ENCODE data around the gene SLC13A3. TPM values are rescaled to one million over a fixed set of nuclear protein-coding genes. Genes with fewer than 3 reads are reported as not detected.

SLC13A3 gene
- total RNA-seq, 4 donors from 2014 or later, result 1.1 to 8.9 (median 4.2) TPM

DNA sequence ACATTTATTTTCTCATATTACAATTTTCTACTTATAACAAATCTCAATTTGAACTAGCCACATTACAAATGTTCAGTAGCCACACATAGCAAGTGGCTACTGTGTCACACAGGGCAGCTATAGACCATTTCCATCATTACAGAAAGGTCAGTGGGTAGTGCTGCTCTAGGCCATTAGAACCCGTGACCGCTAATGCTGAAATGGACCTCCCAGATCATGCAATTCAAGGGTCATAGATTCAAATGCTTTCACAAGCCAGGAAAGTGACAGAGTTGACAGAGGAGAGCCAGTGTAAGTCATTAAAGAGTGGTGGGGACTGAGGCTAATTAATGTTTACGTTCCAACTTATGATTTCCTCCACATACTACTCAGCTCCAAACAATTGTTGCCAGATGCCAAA lies 97.3 kb downstream of the SLC13A3 start:
- Histone ChIP-seq H3K9me3 (no peaks in the 10 kb centered on the region), H3K27me3 (peaks cover 5% of the 10 kb centered on the region), H3K4me1 (no peaks in the 10 kb centered on the region), H3K36me3 (no peaks in the 10 kb centered on the region), H3K27ac (no peak overlapping the region), H3K4me3 (no peak overlapping the region)
- no peak for DNase-seq (ENCODE audit: low spot score in 2 of 2)
- WGBS, result 90% methylated on average over 3 of the region's 3 CpGs
- no peak for TF ChIP-seq EP300 (IDR thresholded peaks at IDR 0.05)
- TF ChIP-seq, protein P1, sequence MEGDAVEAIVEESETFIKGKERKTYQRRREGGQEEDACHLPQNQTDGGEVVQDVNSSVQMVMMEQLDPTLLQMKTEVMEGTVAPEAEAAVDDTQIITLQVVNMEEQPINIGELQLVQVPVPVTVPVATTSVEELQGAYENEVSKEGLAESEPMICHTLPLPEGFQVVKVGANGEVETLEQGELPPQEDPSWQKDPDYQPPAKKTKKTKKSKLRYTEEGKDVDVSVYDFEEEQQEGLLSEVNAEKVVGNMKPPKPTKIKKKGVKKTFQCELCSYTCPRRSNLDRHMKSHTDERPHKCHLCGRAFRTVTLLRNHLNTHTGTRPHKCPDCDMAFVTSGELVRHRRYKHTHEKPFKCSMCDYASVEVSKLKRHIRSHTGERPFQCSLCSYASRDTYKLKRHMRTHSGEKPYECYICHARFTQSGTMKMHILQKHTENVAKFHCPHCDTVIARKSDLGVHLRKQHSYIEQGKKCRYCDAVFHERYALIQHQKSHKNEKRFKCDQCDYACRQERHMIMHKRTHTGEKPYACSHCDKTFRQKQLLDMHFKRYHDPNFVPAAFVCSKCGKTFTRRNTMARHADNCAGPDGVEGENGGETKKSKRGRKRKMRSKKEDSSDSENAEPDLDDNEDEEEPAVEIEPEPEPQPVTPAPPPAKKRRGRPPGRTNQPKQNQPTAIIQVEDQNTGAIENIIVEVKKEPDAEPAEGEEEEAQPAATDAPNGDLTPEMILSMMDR (IDR thresholded peaks at IDR 0.05), result no peak
- TF ChIP-seq POLR2A (IDR thresholded peaks at IDR 0.05), result no peak
- TF ChIP-seq POLR2AphosphoS5 (IDR thresholded peaks at IDR 0.05), result no peak

DNA sequence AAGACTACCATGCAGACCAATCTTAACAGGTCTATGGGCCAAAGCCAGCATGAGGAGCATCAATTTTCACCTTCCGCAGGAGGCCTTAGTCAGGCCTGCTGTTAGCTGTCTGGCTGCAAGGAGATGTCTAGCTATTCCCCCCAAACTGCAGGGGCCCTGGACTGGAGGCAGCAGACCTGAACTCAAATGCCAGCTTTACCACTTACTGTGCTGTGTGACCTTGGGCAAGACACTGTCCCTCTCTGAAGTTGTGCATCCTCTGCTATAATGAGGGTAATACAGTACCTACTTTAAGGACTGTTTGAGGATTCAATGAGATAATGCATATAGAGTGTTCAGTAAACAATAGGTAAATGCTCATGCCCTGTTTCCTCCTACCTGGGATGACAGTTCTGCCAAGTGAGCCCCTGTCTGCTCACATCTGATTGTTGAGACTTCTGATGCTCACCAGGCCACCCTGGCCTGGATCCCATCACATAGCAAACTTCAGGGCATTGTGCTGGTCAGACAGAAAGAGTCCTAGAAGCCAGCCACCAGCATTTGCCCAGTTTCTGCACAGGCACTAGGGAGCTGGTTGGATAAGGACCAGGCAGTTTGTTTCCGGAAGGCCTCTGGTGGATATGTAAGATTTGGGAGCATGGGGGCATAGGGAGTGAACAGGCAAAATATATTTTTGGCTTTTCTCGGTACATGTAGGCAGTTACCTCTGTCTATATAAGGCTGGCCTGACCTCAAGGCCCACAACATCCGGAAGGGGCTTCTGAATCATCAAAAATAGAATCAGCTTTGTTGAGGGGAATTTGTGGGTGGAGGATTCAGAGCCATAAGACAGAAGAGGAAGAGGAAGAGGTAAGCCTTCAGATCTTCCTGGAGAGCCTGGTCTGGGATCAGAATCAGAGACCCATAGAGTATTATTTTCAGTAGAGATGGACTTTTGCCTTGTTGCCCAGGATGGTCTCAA lies 98.5 kb downstream of the SLC13A3 start:
- TF ChIP-seq EP300 (IDR thresholded peaks at IDR 0.05) (no peak), POLR2A (IDR thresholded peaks at IDR 0.05) (no peak), POLR2AphosphoS5 (IDR thresholded peaks at IDR 0.05) (no peak)
- TF ChIP-seq, protein P1 (IDR thresholded peaks at IDR 0.05), result no peak
- no peak for DNase-seq (ENCODE audit: low spot score in 2 of 2)
- Histone ChIP-seq H3K4me1 (no peaks in the 10 kb centered on the region), H3K27me3 (peaks cover 5% of the 10 kb centered on the region), H3K4me3 (no peak overlapping the region), H3K9me3 (no peaks in the 10 kb centered on the region), H3K27ac (no peak overlapping the region), H3K36me3 (no peaks in the 10 kb centered on the region)
- WGBS, result 77% methylated on average over 4 of the region's 4 CpGs

DNA sequence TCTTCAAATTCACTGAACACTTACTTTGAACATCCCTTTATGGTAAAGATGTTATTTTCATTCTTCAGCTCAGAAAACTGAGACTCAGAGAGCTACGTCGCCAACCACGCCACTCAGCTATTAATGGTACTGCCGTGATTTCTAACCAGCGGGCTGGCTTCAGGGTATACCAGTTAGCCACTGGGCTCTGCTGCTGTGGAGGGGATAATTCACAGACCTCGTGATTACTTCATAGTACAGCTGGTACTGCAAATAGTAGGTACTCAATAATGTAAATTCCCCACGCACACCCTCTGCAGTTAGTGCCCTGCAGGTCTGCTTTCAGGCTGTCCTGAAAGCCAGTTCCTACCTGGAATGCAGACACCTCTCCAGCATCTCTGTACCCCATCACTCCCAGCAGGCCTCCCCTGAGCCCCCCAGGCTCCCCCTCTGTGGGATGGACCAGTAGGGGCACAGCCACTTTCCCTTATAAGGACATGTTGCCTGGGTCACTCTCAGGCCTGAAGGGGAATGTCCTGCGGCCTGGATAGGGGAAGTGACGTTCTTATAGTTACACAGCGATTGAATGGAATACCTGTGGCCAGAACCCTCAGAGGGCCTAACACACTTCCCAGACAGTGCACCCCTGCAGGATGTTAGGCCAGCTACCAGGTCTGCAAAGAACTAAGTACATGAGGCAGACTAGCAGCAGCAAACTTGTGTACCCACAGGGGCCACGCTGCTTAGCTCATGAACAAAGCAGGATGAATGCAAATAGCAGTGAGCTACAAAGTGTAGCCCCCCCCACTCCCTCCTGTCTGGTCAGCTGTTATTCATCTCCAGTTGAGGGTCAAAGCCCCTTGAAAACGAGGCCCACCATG lies 99.5 kb downstream of the SLC13A3 start:
- DNase-seq (ENCODE audit: low spot score in 2 of 2), result no peak
- 66% methylated on average over 12 of the region's 12 CpGs for WGBS
- H3K9me3 ChIP-seq, result no peaks in the 10 kb centered on the region
- TF ChIP-seq POLR2AphosphoS5 (IDR thresholded peaks at IDR 0.05), result no peak
- TF ChIP-seq POLR2A (IDR thresholded peaks at IDR 0.05), result no peak
- TF ChIP-seq EP300 (IDR thresholded peaks at IDR 0.05), result no peak
- TF ChIP-seq, protein P1 (IDR thresholded peaks at IDR 0.05), result no peak
- no peaks in the 10 kb centered on the region for H3K36me3 ChIP-seq
- H3K27ac ChIP-seq, result no peak overlapping the region
- no peaks in the 10 kb centered on the region for H3K4me1 ChIP-seq
- no peak overlapping the region for H3K4me3 ChIP-seq
- peaks cover 5% of the 10 kb centered on the region for H3K27me3 ChIP-seq

DNA sequence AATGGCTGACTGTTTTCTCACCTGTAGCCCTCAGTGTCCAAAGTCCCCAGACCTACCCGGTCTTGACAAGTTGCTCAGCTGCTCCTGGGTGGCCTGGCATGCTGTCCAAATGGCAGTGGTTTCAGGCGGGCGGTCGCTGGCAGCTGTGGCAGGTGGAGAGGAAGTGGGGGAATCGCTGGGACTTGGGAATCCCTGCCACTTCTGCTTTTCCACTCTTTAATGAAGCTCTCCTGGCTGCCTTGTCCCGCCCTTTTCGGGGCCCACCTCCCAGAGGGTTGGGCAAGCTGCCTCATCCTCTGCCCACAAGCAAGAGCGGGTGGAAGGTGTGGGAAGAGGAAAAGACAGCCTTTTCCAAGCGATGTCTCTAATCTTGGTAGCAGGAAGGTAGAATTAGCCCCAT lies 100.8 kb downstream of the SLC13A3 start, which contains the start of gene OCSTAMP:
Gene OCSTAMP (minus strand): TSS at position 194 of the 400 bp plus-strand sequence. CDS start 94 bp downstream, at position 100.
- Histone ChIP-seq H3K27me3 (peaks cover 11% of the 10 kb centered on the region), H3K27ac (no peak within 1 kb of the TSS), H3K4me1 (no peaks in the 10 kb centered on the region), H3K36me3 (no peaks in the 10 kb centered on the region), H3K4me3 (no peak within 1 kb of the TSS), H3K9me3 (no peaks in the 10 kb centered on the region)
- TF ChIP-seq, protein P1 (IDR thresholded peaks at IDR 0.05), result no peak
- TF ChIP-seq POLR2AphosphoS5 (IDR thresholded peaks at IDR 0.05) (no peak), POLR2A (IDR thresholded peaks at IDR 0.05) (no peak), EP300 (IDR thresholded peaks at IDR 0.05) (no peak)
- 52% methylated on average over 3 of the region's 9 CpGs for WGBS
- no peak for DNase-seq (ENCODE audit: low spot score in 2 of 2)

Data from suprapubic skin (tissue), 4 donors.